Activated CD8-positive, alpha-beta memory T cell treated with anti-CD3 and anti-CD28 coated beads for 4 hours (primary cell): ENCODE data around the gene BCR.
"Not testable (repeated sequence)": the region's sequence is repeated elsewhere in the genome, so short reads cannot be mapped to it uniquely, and the experiment has no call there.

Experiments
- DNase-seq, 2 donors: peaks; one replicate each; pipeline ENCODE4 v3.0.0-alpha.2; 2020; ENCODE audit warnings: low read depth in 2 of 2

The BCR gene

GRCh38 chr22:23289851-23290724 is 109.8 kb downstream of the BCR start:
- DNase-seq: peak; percentile 5 to 18

GRCh38 chr22:23291806-23292452 is 111.6 kb downstream of the BCR start:
- DNase-seq: no peak

DNA sequence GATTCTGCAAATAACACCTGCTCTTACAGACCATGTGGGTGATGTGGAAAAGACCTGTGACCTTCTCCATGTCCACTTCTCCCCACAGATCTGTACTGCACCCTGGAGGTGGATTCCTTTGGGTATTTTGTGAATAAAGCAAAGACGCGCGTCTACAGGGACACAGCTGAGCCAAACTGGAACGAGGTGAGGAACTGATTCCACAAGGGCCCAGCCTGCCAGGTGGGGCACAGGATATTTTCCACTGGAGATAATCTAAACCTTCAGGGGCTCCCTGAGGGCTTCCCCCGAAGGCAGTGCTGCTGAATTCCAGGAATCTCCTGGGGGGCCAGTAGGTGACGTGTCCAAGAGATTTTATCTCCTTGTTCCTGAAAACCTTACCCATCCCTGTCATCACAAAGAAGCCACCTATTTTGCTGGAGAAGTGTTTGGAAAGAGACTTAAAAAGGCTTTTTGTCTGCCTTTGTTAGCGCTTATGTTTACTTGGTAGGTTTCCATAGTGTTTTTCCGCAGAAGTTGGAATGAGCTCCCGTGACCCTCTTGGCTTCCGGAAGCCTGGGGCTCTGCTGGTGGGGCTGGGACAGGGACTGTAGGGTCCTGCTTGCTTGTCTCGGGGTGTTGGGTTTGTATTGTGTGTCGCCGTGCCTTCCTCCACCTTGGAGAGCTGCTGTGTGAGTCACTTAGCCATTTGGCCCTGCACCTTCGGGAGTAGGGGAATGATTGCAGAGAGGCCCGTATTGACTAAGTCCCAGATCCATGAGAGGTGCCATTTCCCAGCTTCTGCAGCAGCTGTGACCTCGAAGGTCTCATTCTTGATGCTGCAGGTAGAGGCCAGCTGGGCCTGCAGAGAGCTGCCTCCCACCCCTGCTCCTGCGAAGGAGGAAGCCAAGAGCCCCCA is 112.4 kb downstream of the BCR start:
- DNase-seq: no peak

GRCh38 chr22:23293720-23294119 is 113.4 kb downstream of the BCR start:
- no peak for DNase-seq

GRCh38 chr22:23294221-23294620 is 113.9 kb downstream of the BCR start:
- no peak for DNase-seq

GRCh38 chr22:23300476-23300875 is 120.2 kb downstream of the BCR start:
- no peak for DNase-seq

GRCh38 chr22:23301591-23301990 is 121.3 kb downstream of the BCR start:
- no peak for DNase-seq

GRCh38 chr22:23302171-23303002 is 122.1 kb downstream of the BCR start:
- DNase-seq: no peak

DNA sequence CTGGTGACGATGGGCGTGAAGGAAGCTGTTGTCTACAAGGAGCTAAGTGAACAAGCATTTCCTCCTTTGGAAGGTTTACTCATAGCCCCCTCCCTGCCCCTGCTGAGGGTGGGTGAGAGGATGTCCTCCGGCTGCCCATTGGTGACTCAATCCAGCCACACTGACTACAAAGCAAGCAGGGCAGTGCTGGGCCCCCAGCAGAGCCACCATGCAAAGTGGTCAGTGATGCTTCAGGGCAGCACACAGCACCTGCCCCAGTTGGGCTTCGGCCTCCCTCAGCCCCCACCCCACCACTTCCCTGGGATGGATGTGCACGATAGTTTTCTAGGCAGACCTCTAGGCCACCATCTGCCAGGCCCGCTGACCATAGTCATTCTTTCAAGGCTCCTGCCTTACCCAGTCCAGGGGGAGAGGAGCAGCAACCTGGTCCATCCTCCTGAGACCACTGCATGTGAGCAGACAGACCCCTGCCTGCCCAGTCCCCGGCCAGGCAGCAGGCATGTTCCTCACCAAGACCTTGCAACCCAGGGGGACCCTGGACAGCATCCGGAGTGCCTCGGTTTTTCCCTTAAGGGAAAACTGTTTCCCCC is 125.1 kb downstream of the BCR start:
- DNase-seq: no peak

DNA sequence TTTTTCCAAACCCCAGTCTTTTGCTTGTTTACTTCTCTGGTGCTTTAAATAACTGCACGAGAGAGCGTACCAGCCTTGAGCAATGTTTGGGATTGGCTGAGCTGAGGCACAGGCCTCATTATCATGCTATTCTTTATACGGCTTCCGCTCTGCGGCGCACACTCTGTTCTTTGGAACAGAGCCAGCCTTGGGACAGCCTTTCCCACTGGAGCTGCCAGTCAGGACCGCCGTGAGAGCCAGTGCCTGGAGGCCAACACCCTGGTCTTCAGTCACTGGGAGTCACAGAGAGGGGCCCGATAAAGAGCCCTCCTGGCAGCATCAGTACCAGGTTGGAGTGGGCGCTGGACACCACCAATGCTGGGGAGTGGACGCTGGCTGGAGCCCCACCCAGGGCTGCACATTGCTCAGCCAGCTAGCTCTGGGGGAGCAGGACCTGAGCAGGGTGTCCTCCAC is 125.6 kb downstream of the BCR start:
- DNase-seq: no peak

GRCh38 chr22:23306438-23306921 is 126.2 kb downstream of the BCR start:
- no peak for DNase-seq

- DNase-seq: no peak
Measured at GRCh38 chr22:23306926-23307325, 126.6 kb downstream of the BCR start.

DNA sequence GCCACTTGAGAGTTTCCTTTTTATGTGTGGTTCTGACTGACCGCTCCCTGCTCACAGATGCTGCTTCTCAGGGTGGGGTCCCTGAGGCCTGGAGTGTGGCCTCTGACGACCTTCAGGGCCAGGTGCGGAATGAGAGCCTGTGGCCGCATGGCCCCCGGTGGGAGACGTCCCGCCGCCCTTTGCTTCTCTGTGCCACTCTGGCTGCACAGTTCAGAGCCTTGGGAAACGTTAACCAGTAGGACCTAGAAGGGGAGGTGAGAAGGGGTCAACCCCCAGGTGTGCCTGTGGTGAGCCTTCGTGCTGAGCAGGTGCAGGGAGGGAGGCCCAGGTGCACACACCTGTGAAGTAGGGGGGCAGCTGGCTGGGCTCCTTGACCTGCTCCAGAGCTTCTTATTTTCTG is 127.2 kb downstream of the BCR start:
- DNase-seq: not testable (repeated sequence)

DNA sequence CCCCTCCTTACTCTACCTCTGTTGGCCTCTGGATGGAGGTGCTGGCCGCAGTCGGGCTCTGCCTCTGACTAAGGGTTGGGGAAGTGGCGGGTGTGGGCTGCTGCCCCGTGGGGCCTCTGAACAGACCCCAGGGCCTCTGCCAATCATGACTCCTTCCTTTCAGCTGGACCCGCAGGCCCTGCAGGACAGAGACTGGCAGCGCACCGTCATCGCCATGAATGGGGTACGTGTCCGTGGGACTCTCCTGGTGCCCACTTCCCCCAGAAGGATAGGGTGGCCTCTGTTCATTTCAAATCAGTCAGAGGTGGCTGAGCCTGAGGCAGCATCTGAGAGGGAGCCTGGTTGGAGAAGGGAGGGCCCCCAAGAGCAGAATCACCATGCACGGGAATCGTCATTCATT is 129.0 kb downstream of the BCR start:
- not testable (repeated sequence) for DNase-seq

- not testable (repeated sequence) for DNase-seq
Measured at GRCh38 chr22:23310443-23311097, 130.3 kb downstream of the BCR start.

DNA sequence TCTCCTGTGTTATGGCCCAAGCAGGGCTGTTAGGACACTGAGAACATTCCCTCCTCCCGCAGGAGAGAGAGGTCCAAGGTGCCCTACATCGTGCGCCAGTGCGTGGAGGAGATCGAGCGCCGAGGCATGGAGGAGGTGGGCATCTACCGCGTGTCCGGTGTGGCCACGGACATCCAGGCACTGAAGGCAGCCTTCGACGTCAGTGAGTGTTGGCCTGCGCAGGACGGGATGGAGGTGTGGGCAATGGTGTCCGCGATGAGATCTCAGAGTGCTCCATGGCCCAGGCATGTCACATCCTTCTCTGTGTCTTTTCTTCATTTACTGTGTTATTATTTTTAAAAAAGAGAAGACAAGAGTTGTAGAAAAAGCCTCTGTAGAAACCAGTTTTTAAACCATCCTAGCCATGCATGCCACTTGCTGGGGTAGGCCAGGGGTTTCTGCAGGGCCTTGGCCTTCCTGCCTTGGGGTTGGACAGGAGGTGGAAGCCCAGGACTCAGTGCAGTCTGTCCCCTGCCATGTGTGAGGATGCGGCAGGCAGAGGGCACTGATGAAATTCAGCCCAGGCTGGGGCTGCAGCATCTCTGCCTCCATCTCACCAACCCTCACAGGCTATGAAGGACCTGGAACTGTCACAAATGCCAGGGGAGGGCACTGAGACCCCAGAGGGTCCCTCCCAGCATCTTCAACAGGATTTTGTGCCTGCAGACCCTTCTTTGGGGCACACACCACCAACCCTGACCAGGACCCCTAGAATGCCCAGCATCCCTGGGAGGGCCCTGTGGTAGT is 131.5 kb downstream of the BCR start:
- not testable (repeated sequence) for DNase-seq

GRCh38 chr22:23313791-23314567 is 133.7 kb downstream of the BCR start:
- DNase-seq: no peak

DNA sequence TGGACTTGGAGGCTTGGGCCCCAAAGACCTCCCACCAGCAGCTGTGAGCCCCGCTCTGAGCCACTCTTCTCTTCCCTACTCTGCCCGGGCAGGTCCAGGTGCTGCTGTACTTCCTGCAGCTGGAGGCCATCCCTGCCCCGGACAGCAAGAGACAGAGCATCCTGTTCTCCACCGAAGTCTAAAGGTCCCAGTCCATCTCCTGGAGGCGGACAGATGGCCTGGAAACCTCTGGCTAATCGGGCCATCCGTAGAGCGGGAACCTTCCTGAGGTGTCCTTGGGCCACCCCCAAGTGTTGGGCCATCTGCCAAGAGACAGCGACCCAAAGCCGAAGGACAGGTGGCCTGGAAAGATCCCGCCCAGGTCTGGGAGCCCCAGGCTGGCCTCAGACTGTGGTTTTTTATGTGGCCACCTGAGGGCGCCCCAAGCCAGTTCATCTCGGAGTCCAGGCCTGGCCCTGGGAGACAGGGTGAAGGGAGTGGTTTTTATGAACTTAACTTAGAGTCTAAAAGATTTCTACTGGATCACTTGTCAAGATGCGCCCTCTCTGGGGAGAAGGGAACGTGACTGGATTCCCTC is 135.1 kb downstream of the BCR start:
- peak in 1 of 2 donors; percentile 16 for DNase-seq
